WTC11 (cell line): ENCODE measurements around the gene TFEC. TPM values are rescaled to one million over a fixed set of nuclear protein-coding genes. Genes with fewer than 3 reads are reported as not detected.
"Not testable (repeated sequence)": the region's sequence is repeated elsewhere in the genome, so short reads cannot be mapped to it uniquely, and the experiment has no call there.

Source experiments
- ATAC-seq: fragments of 200-7000 bp; cut with Tn5 transposase; 2 replicates; pipeline ENCODE4 v1.10.0; 2021; ENCODE audit warnings: mild to moderate bottlenecking, moderate library complexity
- CTCF ChIA-PET: fragments of 300-600 bp; sonication (Branson Sonifier 250); formaldehyde crosslinking; loops from one replicate; lab custom pipeline; 2021; ENCODE audit warnings: antibody characterized with exemption; lab: Charles Lee
- POLR2A ChIA-PET: fragments of 350-600 bp; sonication (Branson Sonifier 250); formaldehyde crosslinking; loops from one replicate; lab custom pipeline; 2021; ENCODE audit warnings: antibody characterized with exemption; lab: Charles Lee
- DNase-seq: peaks from one replicate; pipeline ENCODE4 v3.0.0; 2021; ENCODE audit warnings: low spot score
- H3K27ac Mint-ChIP-seq: 2 replicates; pipeline ENCODE4 v1.8.0; 2021; ENCODE audit warnings: mixed read lengths
- H3K27me3 Mint-ChIP-seq: 2 replicates; pipeline ENCODE4 v1.8.0; 2021; ENCODE audit warnings: low read depth, mild to moderate bottlenecking, moderate library complexity, mixed read lengths
- H3K36me3 Mint-ChIP-seq: 2 replicates; pipeline ENCODE4 v1.8.0; 2021; ENCODE audit warnings: mixed read lengths
- H3K4me1 Mint-ChIP-seq: 2 replicates; pipeline ENCODE4 v1.8.0; 2022; ENCODE audit warnings: mixed read lengths
- H3K4me3 Mint-ChIP-seq: 2 replicates; pipeline ENCODE4 v1.8.0; 2021; ENCODE audit warnings: mild to moderate bottlenecking, moderate library complexity, mixed read lengths
- H3K9me3 Mint-ChIP-seq: 2 replicates; pipeline ENCODE4 v1.8.0; 2021; ENCODE audit warnings: mixed read lengths
- ATF1 ChIP-seq: sonication (generic); formaldehyde crosslinking; IDR thresholded peaks from 2 replicates; pipeline ENCODE4 v1.8.1; 2023; ENCODE audit warnings: mild to moderate bottlenecking, moderate library complexity, missing genetic modification reagents
- EMX1 ChIP-seq: fragments of 250-450 bp; sonication (Bioruptor Pico); IDR thresholded peaks from 2 replicates; pipeline ENCODE4 v1.8.0; 2021; ENCODE audit warnings: mild to moderate bottlenecking
- FOXJ3 ChIP-seq: sonication (generic); formaldehyde crosslinking; IDR thresholded peaks from 2 replicates; pipeline ENCODE4 v1.9.0; 2021; ENCODE audit warnings: missing genetic modification reagents, mild to moderate bottlenecking, borderline replicate concordance
- FOXK1 ChIP-seq: sonication (generic); formaldehyde crosslinking; IDR thresholded peaks from 2 replicates; pipeline ENCODE4 v1.8.0; 2022; ENCODE audit warnings: mild to moderate bottlenecking, moderate library complexity, missing genetic modification reagents
- GABPB1 ChIP-seq: sonication (generic); formaldehyde crosslinking; IDR thresholded peaks from 2 replicates; pipeline ENCODE4 v1.8.1; 2023; ENCODE audit warnings: mild to moderate bottlenecking, missing genetic modification reagents
- JUN ChIP-seq: sonication (generic); formaldehyde crosslinking; IDR thresholded peaks from 2 replicates; pipeline ENCODE4 v1.8.0; 2023; ENCODE audit warnings: mild to moderate bottlenecking, missing genetic modification reagents
- KAT7 ChIP-seq: sonication (generic); formaldehyde crosslinking; IDR thresholded peaks from 2 replicates; pipeline ENCODE4 v1.8.1; 2023; ENCODE audit warnings: missing genetic modification reagents, mild to moderate bottlenecking, borderline replicate concordance
- NFATC4 ChIP-seq: fragments of 250-450 bp; sonication (Bioruptor Pico); IDR thresholded peaks from 2 replicates; pipeline ENCODE4 v1.9.0; 2021; ENCODE audit warnings: mild to moderate bottlenecking
- ZBTB21 ChIP-seq: sonication (generic); formaldehyde crosslinking; IDR thresholded peaks from 2 replicates; pipeline ENCODE4 v1.8.1; 2023; ENCODE audit warnings: mild to moderate bottlenecking, missing genetic modification reagents, borderline replicate concordance
- ZNF121 ChIP-seq: sonication (generic); formaldehyde crosslinking; IDR thresholded peaks from 2 replicates; pipeline ENCODE4 v1.8.0; 2023; ENCODE audit warnings: missing genetic modification reagents
- ZNF219 ChIP-seq: sonication (generic); formaldehyde crosslinking; IDR thresholded peaks from 2 replicates; pipeline ENCODE4 v1.8.0; 2023; ENCODE audit warnings: missing genetic modification reagents, mild to moderate bottlenecking, borderline replicate concordance
- ZNF317 ChIP-seq: sonication (generic); formaldehyde crosslinking; IDR thresholded peaks from 2 replicates; pipeline ENCODE4 v1.8.1; 2023; ENCODE audit warnings: low read depth, mild to moderate bottlenecking, moderate library complexity, missing genetic modification reagents, borderline replicate concordance
- total RNA-seq: library from RNA; stranded (reverse); gene quantifications from 3 replicates; pipeline ENCODE4 v1.2.3, GENCODE V29; 2021
- TF ChIP-seq, protein P1 (sequence below): sonication (generic); formaldehyde crosslinking; IDR thresholded peaks from 2 replicates; pipeline ENCODE4 v1.8.0; 2023; ENCODE audit warnings: mild to moderate bottlenecking, missing genetic modification reagents
- TF ChIP-seq, protein P2 (sequence below): sonication (generic); formaldehyde crosslinking; IDR thresholded peaks from 2 replicates; pipeline ENCODE4 v1.8.1; 2022; ENCODE audit warnings: low read depth, mild to moderate bottlenecking, moderate library complexity, missing genetic modification reagents, borderline replicate concordance
- TF ChIP-seq, protein P3 (sequence below): sonication (generic); formaldehyde crosslinking; IDR thresholded peaks from 2 replicates; pipeline ENCODE4 v1.8.1; 2023; ENCODE audit warnings: mild to moderate bottlenecking, missing genetic modification reagents, moderate library complexity
- TF ChIP-seq, protein P4 (sequence below): fragments of 250-450 bp; sonication (Bioruptor Pico); IDR thresholded peaks from 2 replicates; pipeline ENCODE4 v1.8.0; 2021; ENCODE audit warnings: mild to moderate bottlenecking
- TF ChIP-seq, protein P5 (sequence below): sonication (generic); formaldehyde crosslinking; IDR thresholded peaks from 2 replicates; pipeline ENCODE4 v1.8.1; 2022; ENCODE audit warnings: low read depth, missing genetic modification reagents, borderline replicate concordance

The TFEC gene
- total RNA-seq, 1 experiment from 2014 or later: 0.17 TPM

DNA sequence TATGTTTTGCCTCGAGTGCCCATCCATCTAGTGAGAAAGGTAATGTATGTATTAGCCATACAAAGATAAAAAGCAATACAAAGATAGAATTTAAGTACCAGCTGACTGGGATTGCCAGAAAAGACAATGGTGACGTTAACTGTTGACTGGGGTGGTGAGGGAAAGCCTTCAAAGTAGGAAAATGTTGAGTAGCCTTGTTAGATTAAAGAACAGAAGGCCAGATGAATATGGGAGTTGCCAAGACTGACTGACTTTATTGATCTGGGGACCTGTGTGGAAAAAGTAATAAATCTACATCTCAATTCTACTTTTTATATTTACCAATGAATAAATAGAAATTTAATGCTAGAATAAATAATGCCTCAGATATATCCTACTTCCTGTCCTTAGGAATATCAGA lies 97.7 kb downstream of the TFEC start (continued):
- TF ChIP-seq, protein P1, sequence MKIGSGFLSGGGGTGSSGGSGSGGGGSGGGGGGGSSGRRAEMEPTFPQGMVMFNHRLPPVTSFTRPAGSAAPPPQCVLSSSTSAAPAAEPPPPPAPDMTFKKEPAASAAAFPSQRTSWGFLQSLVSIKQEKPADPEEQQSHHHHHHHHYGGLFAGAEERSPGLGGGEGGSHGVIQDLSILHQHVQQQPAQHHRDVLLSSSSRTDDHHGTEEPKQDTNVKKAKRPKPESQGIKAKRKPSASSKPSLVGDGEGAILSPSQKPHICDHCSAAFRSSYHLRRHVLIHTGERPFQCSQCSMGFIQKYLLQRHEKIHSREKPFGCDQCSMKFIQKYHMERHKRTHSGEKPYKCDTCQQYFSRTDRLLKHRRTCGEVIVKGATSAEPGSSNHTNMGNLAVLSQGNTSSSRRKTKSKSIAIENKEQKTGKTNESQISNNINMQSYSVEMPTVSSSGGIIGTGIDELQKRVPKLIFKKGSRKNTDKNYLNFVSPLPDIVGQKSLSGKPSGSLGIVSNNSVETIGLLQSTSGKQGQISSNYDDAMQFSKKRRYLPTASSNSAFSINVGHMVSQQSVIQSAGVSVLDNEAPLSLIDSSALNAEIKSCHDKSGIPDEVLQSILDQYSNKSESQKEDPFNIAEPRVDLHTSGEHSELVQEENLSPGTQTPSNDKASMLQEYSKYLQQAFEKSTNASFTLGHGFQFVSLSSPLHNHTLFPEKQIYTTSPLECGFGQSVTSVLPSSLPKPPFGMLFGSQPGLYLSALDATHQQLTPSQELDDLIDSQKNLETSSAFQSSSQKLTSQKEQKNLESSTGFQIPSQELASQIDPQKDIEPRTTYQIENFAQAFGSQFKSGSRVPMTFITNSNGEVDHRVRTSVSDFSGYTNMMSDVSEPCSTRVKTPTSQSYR (CRISPR knock-in tag): no peak
- no peak for TF ChIP-seq GABPB1
- no peak for TF ChIP-seq KAT7 (CRISPR knock-in tag)
- no peak for TF ChIP-seq FOXJ3 (CRISPR knock-in tag)
- TF ChIP-seq, protein P2, sequence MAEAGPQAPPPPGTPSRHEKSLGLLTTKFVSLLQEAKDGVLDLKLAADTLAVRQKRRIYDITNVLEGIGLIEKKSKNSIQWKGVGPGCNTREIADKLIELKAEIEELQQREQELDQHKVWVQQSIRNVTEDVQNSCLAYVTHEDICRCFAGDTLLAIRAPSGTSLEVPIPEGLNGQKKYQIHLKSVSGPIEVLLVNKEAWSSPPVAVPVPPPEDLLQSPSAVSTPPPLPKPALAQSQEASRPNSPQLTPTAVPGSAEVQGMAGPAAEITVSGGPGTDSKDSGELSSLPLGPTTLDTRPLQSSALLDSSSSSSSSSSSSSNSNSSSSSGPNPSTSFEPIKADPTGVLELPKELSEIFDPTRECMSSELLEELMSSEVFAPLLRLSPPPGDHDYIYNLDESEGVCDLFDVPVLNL (CRISPR knock-in tag): no peak
- TF ChIP-seq ZNF219 (CRISPR knock-in tag): no peak
- TF ChIP-seq ZBTB21 (CRISPR knock-in tag): no peak
- no peak for TF ChIP-seq FOXK1
- no peak for TF ChIP-seq ZNF317
- TF ChIP-seq, all 79 proteins: peak for 0

DNA sequence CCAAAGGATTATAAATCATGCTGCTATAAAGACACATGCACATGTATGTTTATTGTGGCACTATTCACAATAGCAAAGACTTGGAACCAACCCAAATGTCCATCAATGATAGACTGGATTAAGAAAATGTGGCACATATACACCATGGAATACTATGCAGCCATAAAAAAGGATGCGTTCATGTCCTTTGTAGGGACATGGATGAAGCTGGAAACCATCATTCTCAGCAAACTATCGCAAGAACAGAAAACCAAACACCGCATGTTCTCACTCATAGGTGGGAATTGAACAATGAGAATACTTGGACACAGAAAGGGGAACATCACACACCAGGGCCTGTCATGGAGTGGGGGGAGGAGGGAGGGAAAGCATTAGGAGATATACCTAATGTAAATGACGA lies 100.4 kb downstream of the TFEC start:
- H3K27me3 Mint-ChIP-seq, DNase-seq, H3K36me3 Mint-ChIP-seq, ATAC-seq, H3K27ac Mint-ChIP-seq, CTCF ChIA-PET, H3K9me3 Mint-ChIP-seq, H3K4me1 Mint-ChIP-seq, H3K4me3 Mint-ChIP-seq, POLR2A ChIA-PET: not testable (repeated sequence)

DNA sequence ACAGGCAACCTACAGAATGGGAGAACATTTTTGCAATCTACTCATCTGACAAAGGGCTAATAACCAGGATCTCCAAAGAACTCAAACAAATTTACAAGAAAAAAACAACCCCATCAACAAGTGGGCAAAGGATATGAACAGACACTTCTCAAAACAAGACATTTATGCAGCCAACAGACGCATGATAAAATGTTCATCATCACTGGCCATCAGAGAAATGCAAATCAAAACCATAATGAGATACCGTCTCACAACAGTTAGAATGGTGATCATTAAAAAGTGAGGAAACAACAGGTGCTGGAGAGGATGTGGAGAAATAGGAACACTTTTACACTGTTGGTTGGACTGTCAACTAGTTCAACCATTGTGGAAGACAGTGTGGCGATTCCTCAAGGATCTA lies 100.8 kb downstream of the TFEC start:
- H3K27me3 Mint-ChIP-seq, H3K4me3 Mint-ChIP-seq, H3K27ac Mint-ChIP-seq, H3K9me3 Mint-ChIP-seq, DNase-seq, H3K4me1 Mint-ChIP-seq, CTCF ChIA-PET, POLR2A ChIA-PET, ATAC-seq, H3K36me3 Mint-ChIP-seq: not testable (repeated sequence)

DNA sequence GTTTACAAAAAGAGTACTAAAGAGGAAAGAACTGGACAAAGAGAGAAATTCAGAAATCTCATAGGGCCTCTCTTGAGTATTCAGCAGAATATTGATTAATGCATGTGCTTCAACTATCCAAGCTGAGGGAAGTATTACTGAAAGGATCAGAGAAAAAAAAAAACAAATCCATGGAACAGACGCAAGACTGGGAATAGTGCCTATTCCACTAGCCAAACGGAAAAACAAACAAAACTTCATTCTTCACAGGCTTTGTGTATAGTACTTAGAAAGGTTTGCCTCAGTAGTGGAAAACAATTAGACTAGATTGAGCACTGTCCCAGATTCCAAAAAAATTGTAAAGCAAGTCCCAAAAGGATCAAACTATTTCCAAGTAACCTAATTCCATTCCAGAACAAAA lies 106.2 kb downstream of the TFEC start:
- CTCF ChIA-PET: interaction anchor here (0.7 kb wide), 1 partner anchor 42 kb away, joined by 3 read pairs; no protein-coding TSS in a partner anchor
- POLR2A ChIA-PET: no interaction called here
- Mint-ChIP-seq H3K9me3 (peaks cover 3% of the 10 kb centered on the region; the same call in 1 of the 2 replicates), H3K4me3 (no peak overlapping the region), H3K4me1 (no peaks in the 10 kb centered on the region), H3K27me3 (no peaks in the 10 kb centered on the region; the same call in 1 of the 2 replicates), H3K36me3 (no peaks in the 10 kb centered on the region), H3K27ac (no peak overlapping the region)
- ATAC-seq (no peak), DNase-seq (no peak)
- no peak for TF ChIP-seq NFATC4 (CRISPR knock-in tag)

DNA sequence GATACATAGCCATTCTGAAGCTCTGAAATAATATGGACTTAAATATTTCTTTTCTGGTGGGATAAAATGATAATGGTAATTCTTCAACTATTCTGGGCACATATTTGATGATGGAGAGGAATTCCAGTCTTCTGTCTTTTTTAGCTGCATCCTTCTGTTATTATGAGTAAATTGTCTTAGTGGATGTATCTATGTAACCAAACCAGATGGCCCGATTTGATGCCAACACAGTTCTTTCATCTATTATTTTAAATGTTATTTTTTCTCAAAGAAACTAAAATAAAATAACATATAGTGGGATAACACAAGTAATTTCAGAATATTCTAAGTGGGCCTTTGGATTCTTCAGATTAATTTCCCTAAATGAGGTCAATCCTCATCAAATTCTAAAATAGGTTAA lies 110.2 kb downstream of the TFEC start:
- no peak overlapping the region for H3K4me3 Mint-ChIP-seq
- DNase-seq (no peak), ATAC-seq (no peak)
- ChIA-PET POLR2A (no interaction called here), CTCF (no interaction called here)
- H3K36me3 Mint-ChIP-seq: no peaks in the 10 kb centered on the region
- no peak overlapping the region for H3K27ac Mint-ChIP-seq
- H3K9me3 Mint-ChIP-seq: no peaks in the 10 kb centered on the region
- H3K4me1 Mint-ChIP-seq: no peaks in the 10 kb centered on the region; the same call in 1 of the 2 replicates
- no peaks in the 10 kb centered on the region for H3K27me3 Mint-ChIP-seq
- no peak for TF ChIP-seq ZBTB21 (CRISPR knock-in tag)
- TF ChIP-seq JUN (CRISPR knock-in tag): no peak
- TF ChIP-seq ZNF121: no peak
- TF ChIP-seq, protein P3, sequence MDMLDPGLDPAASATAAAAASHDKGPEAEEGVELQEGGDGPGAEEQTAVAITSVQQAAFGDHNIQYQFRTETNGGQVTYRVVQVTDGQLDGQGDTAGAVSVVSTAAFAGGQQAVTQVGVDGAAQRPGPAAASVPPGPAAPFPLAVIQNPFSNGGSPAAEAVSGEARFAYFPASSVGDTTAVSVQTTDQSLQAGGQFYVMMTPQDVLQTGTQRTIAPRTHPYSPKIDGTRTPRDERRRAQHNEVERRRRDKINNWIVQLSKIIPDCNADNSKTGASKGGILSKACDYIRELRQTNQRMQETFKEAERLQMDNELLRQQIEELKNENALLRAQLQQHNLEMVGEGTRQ: no peak
- no peak for TF ChIP-seq EMX1 (CRISPR knock-in tag)
- TF ChIP-seq, protein P4, sequence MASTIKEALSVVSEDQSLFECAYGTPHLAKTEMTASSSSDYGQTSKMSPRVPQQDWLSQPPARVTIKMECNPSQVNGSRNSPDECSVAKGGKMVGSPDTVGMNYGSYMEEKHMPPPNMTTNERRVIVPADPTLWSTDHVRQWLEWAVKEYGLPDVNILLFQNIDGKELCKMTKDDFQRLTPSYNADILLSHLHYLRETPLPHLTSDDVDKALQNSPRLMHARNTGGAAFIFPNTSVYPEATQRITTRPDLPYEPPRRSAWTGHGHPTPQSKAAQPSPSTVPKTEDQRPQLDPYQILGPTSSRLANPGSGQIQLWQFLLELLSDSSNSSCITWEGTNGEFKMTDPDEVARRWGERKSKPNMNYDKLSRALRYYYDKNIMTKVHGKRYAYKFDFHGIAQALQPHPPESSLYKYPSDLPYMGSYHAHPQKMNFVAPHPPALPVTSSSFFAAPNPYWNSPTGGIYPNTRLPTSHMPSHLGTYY: no peak
- TF ChIP-seq, protein P1 (CRISPR knock-in tag): no peak
- no peak for TF ChIP-seq ATF1
- TF ChIP-seq, protein P5, sequence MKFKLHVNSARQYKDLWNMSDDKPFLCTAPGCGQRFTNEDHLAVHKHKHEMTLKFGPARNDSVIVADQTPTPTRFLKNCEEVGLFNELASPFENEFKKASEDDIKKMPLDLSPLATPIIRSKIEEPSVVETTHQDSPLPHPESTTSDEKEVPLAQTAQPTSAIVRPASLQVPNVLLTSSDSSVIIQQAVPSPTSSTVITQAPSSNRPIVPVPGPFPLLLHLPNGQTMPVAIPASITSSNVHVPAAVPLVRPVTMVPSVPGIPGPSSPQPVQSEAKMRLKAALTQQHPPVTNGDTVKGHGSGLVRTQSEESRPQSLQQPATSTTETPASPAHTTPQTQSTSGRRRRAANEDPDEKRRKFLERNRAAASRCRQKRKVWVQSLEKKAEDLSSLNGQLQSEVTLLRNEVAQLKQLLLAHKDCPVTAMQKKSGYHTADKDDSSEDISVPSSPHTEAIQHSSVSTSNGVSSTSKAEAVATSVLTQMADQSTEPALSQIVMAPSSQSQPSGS (CRISPR knock-in tag): no peak
- no peak for TF ChIP-seq GABPB1
